ENCODE results near the gene HOMER3. TPM values are rescaled to one million over a fixed set of nuclear protein-coding genes. Genes with fewer than 3 reads are reported as not detected.

Gene HOMER3
- total and polyA plus RNA-seq, 2 experiments from 2014 or later = 64.6 to 107 TPM

GRCh38 chr19:18948976-18949356 is 7.9 kb upstream of the HOMER3 start:
- Histone ChIP-seq H3K79me2 (ENCODE audit: insufficient read depth) (no peaks in the 10 kb centered on the region), H3K27me3 (replicated peaks; ENCODE audit: insufficient read depth) (no peaks in the 10 kb centered on the region), H3K36me3 (ENCODE audit: low read depth) (no peaks in the 10 kb centered on the region), H3K9me2 (ENCODE audit: insufficient read depth) (no peaks in the 10 kb centered on the region), H3F3A (ENCODE audit: insufficient read depth) (peaks cover 8% of the 10 kb centered on the region; the same call in 1 of the 2 replicates), H3K4me1 (ENCODE audit: insufficient read depth) (peaks cover 6% of the 10 kb centered on the region; the same call in 1 of the 2 replicates), H3K27ac (no peak overlapping the region), H3K4me3 (no peak overlapping the region), H4K20me1 (ENCODE audit: insufficient read depth) (no peaks in the 10 kb centered on the region), H3K9me3 (ENCODE audit: low read depth) (no peaks in the 10 kb centered on the region), H3K4me2 (ENCODE audit: unreplicated experiment) (no peak overlapping the region), H2AFZ (no peak overlapping the region), H3K9ac (no peak overlapping the region)
- TF ChIP-seq EZH2phosphoT487 (IDR thresholded peaks at IDR 0.05; ENCODE audit: insufficient read depth, low read depth) = no peak
- TF ChIP-seq EZH2 (IDR thresholded peaks at IDR 0.05; ENCODE audit: insufficient read depth, poor library complexity, severe bottlenecking) = no peak
- DNase-seq = no peak
- in situ Hi-C loops (cut with MboI) = no loop called here
- 95 to 96% methylated on average over 5 of the region's 5 CpGs for WGBS, 2 experiments (ENCODE audit: low coverage in 1 of 2, low lambda C conversion rate in 2 of 2, missing lambda C conversion rate in 2 of 2)

GRCh38 chr19:18948075-18948975 is 7.3 kb upstream of the HOMER3 start:
- H3K9me2 ChIP-seq (ENCODE audit: insufficient read depth) = no peaks in the 10 kb centered on the region
- no peaks in the 10 kb centered on the region for H4K20me1 ChIP-seq (ENCODE audit: insufficient read depth)
- in situ Hi-C loops (cut with MboI) = no loop called here
- peaks cover 8% of the 10 kb centered on the region; the same call in 1 of the 2 replicates for H3F3A ChIP-seq (ENCODE audit: insufficient read depth)
- H3K27ac ChIP-seq = no peak overlapping the region
- no peak for DNase-seq
- WGBS, 2 experiments (ENCODE audit: low coverage in 1 of 2, low lambda C conversion rate in 2 of 2, missing lambda C conversion rate in 2 of 2) = 79 to 82% methylated on average over 15 of the region's 15 CpGs
- TF ChIP-seq EZH2 (IDR thresholded peaks at IDR 0.05; ENCODE audit: insufficient read depth, poor library complexity, severe bottlenecking) (no peak), EZH2phosphoT487 (IDR thresholded peaks at IDR 0.05; ENCODE audit: insufficient read depth, low read depth) (no peak)
- no peaks in the 10 kb centered on the region for H3K79me2 ChIP-seq (ENCODE audit: insufficient read depth)
- no peak overlapping the region for H2AFZ ChIP-seq
- no peaks in the 10 kb centered on the region for H3K9me3 ChIP-seq (ENCODE audit: low read depth)
- no peaks in the 10 kb centered on the region for H3K27me3 ChIP-seq (replicated peaks; ENCODE audit: insufficient read depth)
- H3K9ac ChIP-seq = no peak overlapping the region
- H3K4me2 ChIP-seq (ENCODE audit: unreplicated experiment) = no peak overlapping the region
- H3K4me3 ChIP-seq = no peak overlapping the region
- H3K36me3 ChIP-seq (ENCODE audit: low read depth) = no peaks in the 10 kb centered on the region
- H3K4me1 ChIP-seq (ENCODE audit: insufficient read depth) = peaks cover 6% of the 10 kb centered on the region; the same call in 1 of the 2 replicates

- no peak overlapping the region for H3K27ac ChIP-seq
- no peaks in the 10 kb centered on the region for H3K9me3 ChIP-seq (ENCODE audit: low read depth)
- no peak overlapping the region for H3K4me3 ChIP-seq
- TF ChIP-seq EZH2 (IDR thresholded peaks at IDR 0.05; ENCODE audit: insufficient read depth, poor library complexity, severe bottlenecking) (no peak), EZH2phosphoT487 (IDR thresholded peaks at IDR 0.05; ENCODE audit: insufficient read depth, low read depth) (no peak)
- H3F3A ChIP-seq (ENCODE audit: insufficient read depth) = peaks cover 8% of the 10 kb centered on the region; the same call in 1 of the 2 replicates
- H3K79me2 ChIP-seq (ENCODE audit: insufficient read depth) = peaks cover 3% of the 10 kb centered on the region; the same call in 1 of the 2 replicates
- H2AFZ ChIP-seq = no peak overlapping the region
- H3K9me2 ChIP-seq (ENCODE audit: insufficient read depth) = no peaks in the 10 kb centered on the region
- no peaks in the 10 kb centered on the region for H3K36me3 ChIP-seq (ENCODE audit: low read depth)
- no peak overlapping the region for H3K4me2 ChIP-seq (ENCODE audit: unreplicated experiment)
- in situ Hi-C loops (cut with MboI) = no loop called here
- WGBS, 2 experiments (ENCODE audit: low coverage in 1 of 2, low lambda C conversion rate in 2 of 2, missing lambda C conversion rate in 2 of 2) = 94 to 97% methylated on average over 14 of the region's 14 CpGs
- peaks cover 6% of the 10 kb centered on the region; the same call in 1 of the 2 replicates for H3K4me1 ChIP-seq (ENCODE audit: insufficient read depth)
- no peaks in the 10 kb centered on the region for H3K27me3 ChIP-seq (replicated peaks; ENCODE audit: insufficient read depth)
- H3K9ac ChIP-seq = no peak overlapping the region
- no peaks in the 10 kb centered on the region for H4K20me1 ChIP-seq (ENCODE audit: insufficient read depth)
- no peak for DNase-seq
Observed at GRCh38 chr19:18946918-18947317, 5.9 kb upstream of the HOMER3 start.

GRCh38 chr19:18946335-18946734 is 5.3 kb upstream of the HOMER3 start:
- Histone ChIP-seq H3K9me3 (ENCODE audit: low read depth) (no peaks in the 10 kb centered on the region), H4K20me1 (ENCODE audit: insufficient read depth) (no peaks in the 10 kb centered on the region), H3F3A (ENCODE audit: insufficient read depth) (peaks cover 4% of the 10 kb centered on the region; the same call in 1 of the 2 replicates), H3K27me3 (replicated peaks; ENCODE audit: insufficient read depth) (no peaks in the 10 kb centered on the region), H3K9ac (no peak overlapping the region), H3K4me2 (ENCODE audit: unreplicated experiment) (no peak overlapping the region), H3K4me1 (ENCODE audit: insufficient read depth) (peaks cover 6% of the 10 kb centered on the region; the same call in 1 of the 2 replicates), H3K27ac (no peak overlapping the region), H3K36me3 (ENCODE audit: low read depth) (no peaks in the 10 kb centered on the region), H3K9me2 (ENCODE audit: insufficient read depth) (no peaks in the 10 kb centered on the region), H3K79me2 (ENCODE audit: insufficient read depth) (peaks cover 5% of the 10 kb centered on the region; the same call in 1 of the 2 replicates), H3K4me3 (no peak overlapping the region), H2AFZ (no peak overlapping the region)
- no peak for TF ChIP-seq EZH2 (IDR thresholded peaks at IDR 0.05; ENCODE audit: insufficient read depth, poor library complexity, severe bottlenecking)
- no peak for TF ChIP-seq EZH2phosphoT487 (IDR thresholded peaks at IDR 0.05; ENCODE audit: insufficient read depth, low read depth)
- in situ Hi-C loops (cut with MboI) = no loop called here
- no peak for DNase-seq
